Psoas muscle (tissue), 8 donors: ENCODE results near the gene NRCAM. TPM values are rescaled to one million over a fixed set of nuclear protein-coding genes. Genes with fewer than 3 reads are reported as not detected.

Experiments
- ATAC-seq, 4 donors: fragments of 200-7000 bp; cut with Tn5 transposase; one replicate each; pipeline ENCODE4 v1.9.1; 2020; ENCODE audit warnings: moderate library complexity in 3 of 4, mild to moderate bottlenecking in 2 of 4
- DNase-seq, 2 donors: peaks; one replicate each; pipeline ENCODE4 v3.0.0-alpha.2; 2020
- H3K27ac ChIP-seq: fragments of 200-600 bp; one replicate; pipeline ENCODE4 v1.8.0; 2022
- H3K27me3 ChIP-seq, 3 donors: fragments of 200-600 bp in 1 of 3; one replicate each; pipeline versions ENCODE4 v1.6.1 to v1.8.0; 2013 to 2022; ENCODE audit warnings: low read length in 2 of 3, mild to moderate bottlenecking in 2 of 3, moderate library complexity in 1 of 3; ENCODE audit not compliant: insufficient read depth in 3 of 3
- H3K36me3 ChIP-seq, 2 donors: fragments of 200-600 bp in 1 of 2; one replicate each; pipeline versions ENCODE4 v1.6.1 to v1.8.0; 2013 to 2022; ENCODE audit warnings: low read depth in 1 of 2, mild to moderate bottlenecking in 1 of 2, moderate library complexity in 1 of 2; ENCODE audit not compliant: insufficient read depth in 1 of 2
- H3K4me1 ChIP-seq: fragments of 200-600 bp; one replicate; pipeline ENCODE4 v1.8.0; 2022
- H3K4me3 ChIP-seq: fragments of 200-600 bp; one replicate; pipeline ENCODE4 v1.8.0; 2022; ENCODE audit warnings: mild to moderate bottlenecking
- H3K9me3 ChIP-seq: fragments of 200-600 bp; one replicate; pipeline ENCODE4 v1.8.0; 2022
- WGBS, 3 donors: extraction: QIAGEN DNeasy Blood & Tissue Kit; methylation state at CpG; one replicate each; pipeline versions ENCODE4 v1.1.6 to v1.1.7; 2013; 5-methylcytosine and 5-hydroxymethylcytosine counted together
- intact Hi-C, 2 donors: fragments of 100-400 bp; cut with DNase I; formaldehyde crosslinking; loops; one replicate each; pipeline versions ENCODE4 v1.11.0 to v1.14.2; 2022
- polyA plus RNA-seq, 3 donors: library from polyadenylated mRNA; stranded (reverse); fragments of 200-250 nt; gene quantifications; one replicate each; pipeline ENCODE4 v1.2.3, GENCODE V29; 2013
- total RNA-seq, 4 donors: library from RNA; stranded (reverse); fragmentation: NEBNext Ultra II Directional in 2 of 4; extraction: Animal tissue kit (Norgen Biotek cat#: 25700) in 2 of 4; gene quantifications; one replicate each; pipeline versions ENCODE4 v1.2.1 to v1.2.4, GENCODE V29; 2021 to 2023
- TF ChIP-seq, protein P1 (sequence below): fragments of 200-600 bp; IDR thresholded peaks from one replicate; pipeline ENCODE4 v1.8.0; 2022; ENCODE audit warnings: antibody characterized with exemption
- donor health status: healthy with polysubstance abuse.
- donor health status: DM: no; HTN: no; CAD: no; lungs with moderate emphysema.
- donor health status: Bipolar disorder and iron deficiency.
- donor health status: healthy.
- donor health status: DM: yes; HTN: yes; CAD: no.
- donor health status: DM: no; HTN: no; CAD: no.
- donor health status: DM: no; HTN: no; CAD: no.
- donor health status: DM: yes; HTN: yes; CAD: no.

NRCAM gene
- total and polyA plus RNA-seq, 7 donors, result 0.06 to 1.8 (median 0.55) TPM

DNA sequence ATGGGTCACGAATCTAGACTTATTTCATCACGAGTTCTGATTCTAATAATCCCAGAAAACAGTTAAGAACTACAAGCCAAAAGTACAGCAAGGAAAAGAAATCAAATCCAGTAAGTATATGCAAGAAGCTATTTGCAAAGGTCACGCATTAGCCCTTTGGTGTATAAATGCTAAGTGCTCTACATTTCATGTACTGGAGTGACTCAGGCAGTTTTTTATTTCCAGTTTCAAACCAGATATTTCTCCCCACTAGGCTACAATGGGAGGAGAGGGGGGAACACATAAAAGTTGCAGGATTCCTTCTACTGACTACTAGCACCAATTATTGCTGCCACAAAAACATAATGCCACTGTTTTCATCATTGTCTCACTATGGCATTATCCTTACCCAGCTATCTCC, 148.0 kb downstream of the NRCAM start:
- TF ChIP-seq, protein P1, sequence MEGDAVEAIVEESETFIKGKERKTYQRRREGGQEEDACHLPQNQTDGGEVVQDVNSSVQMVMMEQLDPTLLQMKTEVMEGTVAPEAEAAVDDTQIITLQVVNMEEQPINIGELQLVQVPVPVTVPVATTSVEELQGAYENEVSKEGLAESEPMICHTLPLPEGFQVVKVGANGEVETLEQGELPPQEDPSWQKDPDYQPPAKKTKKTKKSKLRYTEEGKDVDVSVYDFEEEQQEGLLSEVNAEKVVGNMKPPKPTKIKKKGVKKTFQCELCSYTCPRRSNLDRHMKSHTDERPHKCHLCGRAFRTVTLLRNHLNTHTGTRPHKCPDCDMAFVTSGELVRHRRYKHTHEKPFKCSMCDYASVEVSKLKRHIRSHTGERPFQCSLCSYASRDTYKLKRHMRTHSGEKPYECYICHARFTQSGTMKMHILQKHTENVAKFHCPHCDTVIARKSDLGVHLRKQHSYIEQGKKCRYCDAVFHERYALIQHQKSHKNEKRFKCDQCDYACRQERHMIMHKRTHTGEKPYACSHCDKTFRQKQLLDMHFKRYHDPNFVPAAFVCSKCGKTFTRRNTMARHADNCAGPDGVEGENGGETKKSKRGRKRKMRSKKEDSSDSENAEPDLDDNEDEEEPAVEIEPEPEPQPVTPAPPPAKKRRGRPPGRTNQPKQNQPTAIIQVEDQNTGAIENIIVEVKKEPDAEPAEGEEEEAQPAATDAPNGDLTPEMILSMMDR, result no peak
- WGBS, 3 donors, result 74 to 88% (median 87%) methylated on average over 3 of the region's 3 CpGs
- no peaks in the 10 kb centered on the region for H3K4me1 ChIP-seq
- DNase-seq (no peak), ATAC-seq (no peak)
- H3K36me3 ChIP-seq, result no peaks in the 10 kb centered on the region
- no peak overlapping the region for H3K4me3 ChIP-seq
- no peaks in the 10 kb centered on the region for H3K27me3 ChIP-seq
- no peaks in the 10 kb centered on the region for H3K9me3 ChIP-seq
- intact Hi-C loops, result no loop called here
- H3K27ac ChIP-seq, result no peak overlapping the region

DNA sequence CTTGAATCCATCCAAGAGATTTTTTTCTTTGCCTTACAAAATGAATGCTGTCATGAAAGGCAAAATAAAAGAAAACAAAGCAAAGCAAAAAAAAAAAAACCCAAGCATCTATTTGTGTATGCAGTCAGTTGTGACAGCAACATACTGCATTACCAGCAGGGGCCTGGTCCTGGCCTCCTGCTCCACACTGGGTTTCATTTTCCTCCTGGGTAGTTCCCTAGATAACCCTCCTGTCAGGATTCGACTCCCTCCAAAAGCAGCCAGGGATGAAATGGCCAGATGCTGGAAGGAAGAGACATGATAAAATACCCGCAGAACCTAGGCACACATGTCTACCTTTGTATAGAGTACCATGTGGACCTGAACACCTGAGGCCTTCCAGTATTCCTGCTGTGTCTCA, 148.6 kb downstream of the NRCAM start:
- Histone ChIP-seq H3K36me3 (no peaks in the 10 kb centered on the region), H3K9me3 (no peaks in the 10 kb centered on the region), H3K4me1 (no peaks in the 10 kb centered on the region), H3K4me3 (no peak overlapping the region), H3K27me3 (no peaks in the 10 kb centered on the region), H3K27ac (no peak overlapping the region)
- ATAC-seq, result no peak
- 47 to 80% (median 74%) methylated on average over 2 of the region's 2 CpGs for WGBS, 3 donors
- DNase-seq, result no peak
- TF ChIP-seq, protein P1, result no peak
- intact Hi-C loops, result no loop called here

DNA sequence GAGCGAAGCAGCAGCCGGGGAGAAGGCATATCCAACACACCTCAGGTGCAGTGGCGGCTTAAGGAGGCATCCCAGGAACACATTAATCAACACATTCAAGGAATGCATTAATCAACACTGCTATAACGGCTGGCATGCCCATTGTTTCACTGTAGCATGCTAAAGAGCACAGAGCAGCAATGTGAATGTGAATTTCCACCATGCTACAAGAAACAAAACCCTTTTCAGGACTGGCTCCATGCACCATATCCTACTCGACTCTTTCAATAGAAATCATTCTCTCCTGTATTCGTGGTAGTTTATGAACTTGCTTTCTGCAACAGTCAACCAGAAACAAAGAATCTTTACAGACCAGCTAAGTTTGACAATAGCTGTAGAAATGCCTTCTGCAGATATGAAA, 149.0 kb downstream of the NRCAM start:
- intact Hi-C loops, result no loop called here
- no peaks in the 10 kb centered on the region for H3K27me3 ChIP-seq
- H3K36me3 ChIP-seq, result no peaks in the 10 kb centered on the region
- no peaks in the 10 kb centered on the region for H3K4me1 ChIP-seq
- H3K27ac ChIP-seq, result no peak overlapping the region
- TF ChIP-seq, protein P1, result no peak
- ATAC-seq (no peak), DNase-seq (no peak)
- H3K9me3 ChIP-seq, result no peaks in the 10 kb centered on the region
- no peak overlapping the region for H3K4me3 ChIP-seq
- 76 to 80% (median 80%) methylated on average over 6 of the region's 6 CpGs for WGBS, 3 donors

DNA sequence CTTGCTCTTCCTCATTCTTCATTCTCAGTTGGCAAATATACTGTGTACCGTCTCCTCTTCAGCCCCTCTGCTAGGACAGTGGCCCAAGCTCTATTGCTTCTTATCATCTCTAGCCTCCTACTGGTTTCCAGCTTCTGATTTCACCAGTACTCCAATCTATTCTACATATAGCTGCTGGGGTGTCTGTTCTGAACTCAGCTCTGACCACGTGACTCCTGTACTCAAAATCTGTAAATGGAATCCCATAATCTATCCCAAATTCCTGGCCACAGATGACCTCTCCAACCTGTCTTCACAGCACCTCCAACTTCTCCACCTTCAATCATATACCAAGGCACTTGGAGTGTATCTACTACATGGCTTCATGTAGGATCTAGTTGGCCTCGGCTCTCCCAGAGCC, 152.9 kb downstream of the NRCAM start:
- no peaks in the 10 kb centered on the region for H3K9me3 ChIP-seq
- intact Hi-C loops, result no loop called here
- H3K27me3 ChIP-seq, result no peaks in the 10 kb centered on the region
- WGBS, 3 donors, result 90 to 97% (median 90%) methylated on average over 3 of the region's 3 CpGs
- no peaks in the 10 kb centered on the region for H3K4me1 ChIP-seq
- DNase-seq, result no peak
- ATAC-seq, result no peak
- no peak overlapping the region for H3K27ac ChIP-seq
- no peak overlapping the region for H3K4me3 ChIP-seq
- H3K36me3 ChIP-seq, result no peaks in the 10 kb centered on the region
- TF ChIP-seq, protein P1, result no peak

DNA sequence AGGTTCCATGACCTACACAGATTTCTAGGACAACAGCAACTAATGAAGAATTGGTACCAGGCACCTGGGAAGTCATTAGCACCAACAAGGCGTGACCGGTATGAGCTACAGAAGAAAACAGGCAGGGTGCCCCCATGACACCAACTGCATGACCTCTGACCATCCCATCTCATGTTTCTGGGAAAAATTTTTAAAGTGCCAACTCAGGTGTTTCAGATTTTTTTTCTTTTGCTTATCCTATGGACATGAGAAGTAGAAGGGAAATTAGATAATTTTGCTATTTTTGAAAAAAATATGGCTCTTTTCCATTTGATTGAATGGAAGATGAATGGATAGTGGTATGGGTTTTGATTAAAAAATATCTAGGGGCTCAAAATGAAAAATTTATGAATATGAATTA, 154.8 kb downstream of the NRCAM start:
- no peak for DNase-seq
- no peaks in the 10 kb centered on the region for H3K4me1 ChIP-seq
- no peak overlapping the region for H3K4me3 ChIP-seq
- no peaks in the 10 kb centered on the region for H3K9me3 ChIP-seq
- WGBS, 3 donors, result 79 to 85% (median 79%) methylated on average over 2 of the region's 2 CpGs
- intact Hi-C loops, result no loop called here
- ATAC-seq, result no peak
- H3K27me3 ChIP-seq, result no peaks in the 10 kb centered on the region
- TF ChIP-seq, protein P1, result no peak
- H3K27ac ChIP-seq, result no peak overlapping the region
- H3K36me3 ChIP-seq, result no peaks in the 10 kb centered on the region
